A549 (cell line): ENCODE measurements around the gene PGA3. TPM values are rescaled to one million over a fixed set of nuclear protein-coding genes. Genes with fewer than 3 reads are reported as not detected.
"Not testable (repeated sequence)": the region's sequence is repeated elsewhere in the genome, so short reads cannot be mapped to it uniquely, and the experiment has no call there.

Experiments used
- ATAC-seq, 2 experiments: fragments of 200-7000 bp in 1 of 2; fragments of >200 bp in 1 of 2; cut with Nextera tagmentation in 1 of 2; cut with Tn5 transposase in 1 of 2; 3 replicates each; pipeline versions ENCODE4 v1.8.0 to v1.9.1; 2018 to 2020; ENCODE audit warnings: mild to moderate bottlenecking in 1 of 2, moderate library complexity in 1 of 2
- CTCF ChIA-PET: fragments of 300-600 bp; sonication (Branson Sonifier 250); formaldehyde crosslinking; extraction: SDS; loops from one replicate; lab custom pipeline; 2021; ENCODE audit warnings: antibody characterized with exemption, inconsistent platforms; lab: Yijun Ruan, JAX
- POLR2A ChIA-PET: fragments of 350-600 bp; formaldehyde crosslinking; extraction: SDS; loops from one replicate; lab custom pipeline; 2021; ENCODE audit warnings: antibody characterized with exemption, inconsistent platforms; lab: Yijun Ruan, JAX
- DNase-seq, 2 experiments: peaks; one replicate each; pipeline versions ENCODE4 v3.0.0 to v3.0.0-alpha.2; 2011 to 2016; ENCODE audit warnings: low read depth in 1 of 2, low spot score in 1 of 2
- FAIRE-seq: peaks from 2 replicates; lab custom pipeline; 2011; peaks lifted over from hg19 to GRCh38; lab: Jason Lieb, UNC
- H3K27ac ChIP-seq, 2 experiments: fragments of >200 bp; sonication (Bioruptor Twin); formaldehyde crosslinking; 3 replicates each; pipeline ENCODE4 v1.5.1; 2016 to 2017
- H3K4me1 ChIP-seq: fragments of >200 bp; sonication (Bioruptor Twin); formaldehyde crosslinking; 3 replicates; pipeline ENCODE4 v1.6.1; 2016
- H3K4me2 ChIP-seq: fragments of >200 bp; sonication (Bioruptor Twin); formaldehyde crosslinking; 3 replicates; pipeline ENCODE4 v1.6.1; 2016
- H3K4me3 ChIP-seq: fragments of >200 bp; sonication (Bioruptor Twin); formaldehyde crosslinking; 3 replicates; pipeline ENCODE4 v1.5.1; 2016
- H3K9me3 ChIP-seq: fragments of >200 bp; sonication (Bioruptor Twin); formaldehyde crosslinking; 3 replicates; pipeline ENCODE4 v1.6.1; 2016
- ATOH8 ChIP-seq: fragments of 250-450 bp; sonication (Bioruptor Pico); IDR thresholded peaks from 2 replicates; pipeline ENCODE4 v1.5.0; 2020; ENCODE audit warnings: low read depth, mild to moderate bottlenecking, moderate library complexity
- BCL3 ChIP-seq: fragments of >200 bp; sonication (Bioruptor Twin); formaldehyde crosslinking; IDR thresholded peaks from 3 replicates; pipeline ENCODE4 v1.6.1; 2016
- EHMT2 ChIP-seq: fragments of 200-600 bp; sonication (generic); IDR thresholded peaks from 2 replicates; pipeline ENCODE4 v1.6.1; 2016; ENCODE audit warnings: antibody characterized with exemption, low read depth, mild to moderate bottlenecking, moderate library complexity
- EP300 ChIP-seq, 2 experiments: fragments of >200 bp; sonication (Bioruptor Twin); formaldehyde crosslinking; IDR thresholded peaks; 2 replicates in 1 of 2; 3 replicates in 1 of 2; pipeline ENCODE4 v1.6.1; 2016 to 2017
- ESRRA ChIP-seq: fragments of 150-350 bp; IDR thresholded peaks from 2 replicates; pipeline ENCODE4 v1.6.1; 2014; ENCODE audit warnings: mild to moderate bottlenecking, low read length, borderline replicate concordance
- FOSB ChIP-seq: fragments of 250-450 bp; sonication (Bioruptor Pico); IDR thresholded peaks from 2 replicates; pipeline ENCODE4 v1.5.0; 2020; ENCODE audit warnings: mild to moderate bottlenecking, moderate library complexity
- NPAS2 ChIP-seq: fragments of 250-450 bp; sonication (Bioruptor Pico); IDR thresholded peaks from 2 replicates; pipeline ENCODE4 v1.8.0; 2022; ENCODE audit warnings: mild to moderate bottlenecking, moderate library complexity, borderline replicate concordance
- NR3C1 ChIP-seq: fragments of >200 bp; sonication (Bioruptor Twin); formaldehyde crosslinking; IDR thresholded peaks from 3 replicates; pipeline ENCODE4 v1.6.1; 2017
- PBX3 ChIP-seq: IDR thresholded peaks from 2 replicates; pipeline ENCODE4 v1.6.1; 2012
- POLR2A ChIP-seq: IDR thresholded peaks from 2 replicates; pipeline ENCODE4 v1.6.1; 2012; ENCODE audit warnings: mild to moderate bottlenecking, low read length
- POLR2AphosphoS2 ChIP-seq: conservative IDR thresholded peaks from 2 replicates; pipeline ENCODE4 v1.6.1; 2012; ENCODE audit warnings: low read length, improper control_type of control experiment, inconsistent platforms
- RARB ChIP-seq: fragments of 250-450 bp; sonication (Bioruptor Pico); IDR thresholded peaks from 2 replicates; pipeline ENCODE4 v1.8.0; 2021; ENCODE audit warnings: mild to moderate bottlenecking, moderate library complexity
- REST ChIP-seq: fragments of 200-600 bp; sonication (generic); IDR thresholded peaks from 2 replicates; pipeline ENCODE4 v1.6.1; 2016; ENCODE audit warnings: antibody characterized with exemption, mild to moderate bottlenecking, moderate library complexity
- TFCP2L1 ChIP-seq: fragments of 250-450 bp; sonication (Bioruptor Pico); IDR thresholded peaks from 2 replicates; pipeline ENCODE4 v1.5.0; 2021; ENCODE audit warnings: mild to moderate bottlenecking
- TP53 ChIP-seq: fragments of 250-450 bp; sonication (Bioruptor Pico); IDR thresholded peaks from 2 replicates; pipeline ENCODE4 v1.5.0; 2021; ENCODE audit warnings: mild to moderate bottlenecking, moderate library complexity
- WGBS: methylation state at CpG from one replicate; pipeline ENCODE4 v1.1.6; 2017; ENCODE audit errors: missing lambda C conversion rate; 5-methylcytosine and 5-hydroxymethylcytosine counted together
- polyA minus RNA-seq: library from RNA; depleted of rRNA, polyadenylated mRNA; stranded (reverse); fragments of >200 nt; gene quantifications from 2 replicates; pipeline ENCODE4 v1.2.3, GENCODE V29; 2011; rRNA and poly(A)+ RNA removed
- polyA plus RNA-seq, 4 experiments: library from polyadenylated mRNA; depleted of rRNA in 3 of 4; stranded (reverse); fragments of >200 nt; fragmentation: RNase III in 1 of 4; extraction: RNeasy Plus Mini Kit Qiagen cat#74134 plus additional on column Dnase treatment in 1 of 4; gene quantifications; 2 replicates in 3 of 4; 3 replicates in 1 of 4; pipeline ENCODE4 v1.2.3, GENCODE V29; 2011 to 2017

The PGA3 gene
- polyA plus RNA-seq (2011; rRNA removed) (not detected in 2 replicates), polyA plus RNA-seq (2017; fragmentation: RNase III; extraction: RNeasy Plus Mini Kit Qiagen cat#74134 plus additional on column Dnase treatment) (not detected in 3 replicates), polyA minus RNA-seq (not detected in 2 replicates)
- polyA plus RNA-seq (2012; cell fraction: cytosol; rRNA removed), result not detected in 2 replicates
- polyA plus RNA-seq (2012; cell fraction: nucleus; rRNA removed), result not detected in 2 replicates

GRCh38 chr11:61202950-61203746, at the start of gene PGA3:
Gene PGA3 (plus strand): TSS chr11:61203515. CDS start chr11:61203565, 50 bp downstream.
- H3K4me2 ChIP-seq, H3K4me1 ChIP-seq, FAIRE-seq, H3K4me3 ChIP-seq, DNase-seq, ATAC-seq, H3K9me3 ChIP-seq, POLR2A ChIA-PET, H3K27ac ChIP-seq: not testable (repeated sequence)
- CTCF ChIA-PET, result interaction anchor here (0.6 to 2.1 kb wide), 2 partner anchors 16 to 372 kb away, joined by 3 to 13 read pairs; no protein-coding TSS in a partner anchor
- WGBS, result 60% methylated on average over 15 of the region's 18 CpGs

DNA sequence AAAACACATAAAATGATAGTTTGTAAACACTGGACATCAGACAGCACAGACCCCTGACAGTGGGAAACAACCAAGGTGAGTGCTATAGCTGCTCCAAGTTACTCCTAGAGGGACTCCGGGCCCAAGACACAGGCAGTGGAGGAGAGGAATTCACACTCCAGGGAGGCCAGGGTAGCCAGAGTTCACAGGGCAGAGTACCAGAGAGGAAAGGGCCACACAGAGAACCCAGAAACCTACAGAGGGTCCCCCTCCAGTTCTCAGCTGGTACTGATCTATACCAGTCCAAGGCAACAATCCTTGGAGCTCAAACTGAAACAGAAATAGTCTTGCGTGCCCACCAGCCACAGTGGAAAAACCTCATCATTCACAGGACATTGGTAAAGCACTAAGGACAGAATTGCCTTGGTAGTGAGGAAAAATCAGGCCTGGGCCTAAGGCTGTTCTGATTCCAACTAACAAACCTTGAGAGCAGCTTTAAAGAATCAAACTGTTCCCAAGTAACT, 49.7 kb upstream of the PGA3 start:
- H3K9me3 ChIP-seq, result peaks cover 24% of the 10 kb centered on the region
- H3K4me1 ChIP-seq, result peaks cover 14% of the 10 kb centered on the region; the same call in 2 of the 3 replicates
- H3K4me3 ChIP-seq, result no peak overlapping the region
- no peak for TF ChIP-seq ESRRA
- DNase-seq (no peak), ATAC-seq (no peak; a peak in 2 of 6 replicates), FAIRE-seq (no peak)
- POLR2A ChIA-PET, result interaction anchor here (0.9 kb wide), 1 partner anchor 8 kb away, joined by 4 read pairs; the partner anchor contains the start of gene VPS37C
- peak overlapping the region in 1 of 2 experiments; percentile 48; a peak in 2 of 6 replicates for H3K27ac ChIP-seq
- no peak overlapping the region for H3K4me2 ChIP-seq
- CTCF ChIA-PET, result interaction anchor here (2.5 kb wide), 1 partner anchor 34 kb away, joined by 9 read pairs; no protein-coding TSS in a partner anchor
- 87% methylated on average over 2 of the region's 2 CpGs for WGBS

- POLR2A ChIA-PET, result no interaction called here
- CTCF ChIA-PET, result interaction anchor here (1.3 to 2.5 kb wide), 2 partner anchors 33 to 323 kb away, joined by 3 to 9 read pairs; no protein-coding TSS in a partner anchor
- peaks cover 21% of the 10 kb centered on the region for H3K4me1 ChIP-seq
- H3K4me2 ChIP-seq, result no peak overlapping the region
- H3K4me3 ChIP-seq, result no peak overlapping the region
- no peak for FAIRE-seq
- H3K9me3 ChIP-seq, result peaks cover 24% of the 10 kb centered on the region
- H3K27ac ChIP-seq, result no peak overlapping the region
- 93% methylated on average over 4 of the region's 4 CpGs for WGBS
- ATAC-seq, result no peak
- TF ChIP-seq POLR2A, result no peak
- no peak for TF ChIP-seq BCL3
- no peak for TF ChIP-seq ESRRA
- no peak for TF ChIP-seq RARB (CRISPR knock-in tag)
- TF ChIP-seq FOSB, result no peak
- DNase-seq, result no peak
Measured at GRCh38 chr11:61154528-61154927, 48.8 kb upstream of the PGA3 start.

GRCh38 chr11:61155312-61155711, 48.0 kb upstream of the PGA3 start:
- ATAC-seq (no peak), DNase-seq (no peak), FAIRE-seq (no peak)
- 97% methylated on average over 1 of the region's 1 CpG for WGBS
- no peak overlapping the region for H3K4me2 ChIP-seq
- POLR2A ChIA-PET, result no interaction called here
- H3K9me3 ChIP-seq, result peaks cover 24% of the 10 kb centered on the region
- no peak overlapping the region for H3K4me3 ChIP-seq
- CTCF ChIA-PET, result interaction anchor here (0.9 to 1.3 kb wide), 2 partner anchors 32 to 324 kb away, joined by 3 read pairs; no protein-coding TSS in a partner anchor
- peaks cover 24% of the 10 kb centered on the region for H3K4me1 ChIP-seq
- no peak for TF ChIP-seq POLR2A
- no peak for TF ChIP-seq TP53 (CRISPR knock-in tag)
- TF ChIP-seq NR3C1, result no peak
- TF ChIP-seq ATOH8, result no peak
- TF ChIP-seq NPAS2 (CRISPR knock-in tag), result no peak
- H3K27ac ChIP-seq, result no peak overlapping the region

DNA sequence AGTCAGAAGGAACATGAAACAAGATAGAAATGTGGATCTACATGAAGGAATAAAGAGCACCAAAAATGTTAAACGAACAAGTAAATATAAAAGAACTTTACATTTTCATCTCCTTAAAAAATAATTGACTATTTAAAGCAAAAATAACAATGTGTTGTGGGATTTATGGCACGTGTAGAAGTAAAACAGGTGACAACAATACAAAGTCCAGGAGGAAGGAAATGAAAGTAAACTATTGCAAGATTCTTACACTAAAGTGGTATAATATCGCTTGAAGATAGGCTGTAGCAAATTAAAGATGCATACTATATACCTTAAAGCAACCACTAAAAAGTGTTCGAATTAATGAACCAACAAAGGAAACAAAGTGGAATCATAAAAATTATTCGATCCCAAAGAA, 47.6 kb upstream of the PGA3 start:
- H3K4me1 ChIP-seq, result peaks cover 26% of the 10 kb centered on the region
- POLR2A ChIA-PET, result no interaction called here
- CTCF ChIA-PET, result interaction anchor here (0.9 kb wide), 1 partner anchor 33 kb away, joined by 3 read pairs; no protein-coding TSS in a partner anchor
- no peak for FAIRE-seq
- 93% methylated on average over 5 of the region's 5 CpGs for WGBS
- no peak for TF ChIP-seq RARB (CRISPR knock-in tag)
- no peak for TF ChIP-seq EHMT2
- no peak for TF ChIP-seq PBX3
- no peak for TF ChIP-seq EP300 (IDR thresholded peaks at IDR 0.05)
- TF ChIP-seq ESRRA, result no peak
- no peak for TF ChIP-seq TFCP2L1 (CRISPR knock-in tag)
- TF ChIP-seq REST, result no peak
- TF ChIP-seq POLR2AphosphoS2, result no peak
- TF ChIP-seq, all 56 proteins: peak for 0
- no peak for DNase-seq
- ATAC-seq, result no peak
- no peak overlapping the region for H3K27ac ChIP-seq
- no peak overlapping the region for H3K4me2 ChIP-seq
- H3K4me3 ChIP-seq, result no peak overlapping the region
- peaks cover 24% of the 10 kb centered on the region for H3K9me3 ChIP-seq
